CD8-positive, alpha-beta memory T cell (primary cell): ENCODE measurements around the gene TACR2. TPM values are rescaled to one million over a fixed set of nuclear protein-coding genes. Genes with fewer than 3 reads are reported as not detected.

Source experiments
- CTCF ChIA-PET: fragments of 350-600 bp; sonication (Branson Sonifier 250); formaldehyde crosslinking; loops from one replicate; lab custom pipeline; 2021; ENCODE audit warnings: antibody characterized with exemption; lab: Charles Lee
- POLR2A ChIA-PET: fragments of 350-600 bp; sonication (Branson Sonifier 250); formaldehyde crosslinking; loops from one replicate; lab custom pipeline; 2021; ENCODE audit warnings: antibody characterized with exemption; lab: Charles Lee
- DNase-seq, 5 donors: peaks; one replicate each; pipeline versions ENCODE4 v3.0.0 to v3.0.0-alpha.2; 2020 to 2022; ENCODE audit warnings: mixed read lengths in 1 of 5
- H3K27ac ChIP-seq: one replicate; pipeline ENCODE4 v1.7.0; 2013; ENCODE audit warnings: low read depth, mild to moderate bottlenecking, low read length, moderate library complexity
- H3K27me3 ChIP-seq: 2 replicates; pipeline ENCODE4 v1.7.0; 2013; ENCODE audit warnings: low read length, mild to moderate bottlenecking; ENCODE audit not compliant: insufficient read depth, poor library complexity, severe bottlenecking
- H3K36me3 ChIP-seq: 2 replicates; pipeline ENCODE4 v1.7.0; 2013; ENCODE audit warnings: mild to moderate bottlenecking, low read length, moderate library complexity; ENCODE audit not compliant: insufficient read depth
- H3K4me1 ChIP-seq: 2 replicates; pipeline ENCODE4 v1.7.0; 2013; ENCODE audit warnings: mild to moderate bottlenecking, low read length, moderate library complexity; ENCODE audit not compliant: insufficient read depth
- H3K4me3 ChIP-seq: 2 replicates; pipeline ENCODE4 v1.7.0; 2013; ENCODE audit warnings: mild to moderate bottlenecking, low read length
- H3K9me3 ChIP-seq: 2 replicates; pipeline ENCODE4 v1.7.0; 2013; ENCODE audit warnings: mild to moderate bottlenecking, low read length
- H3K27ac Mint-ChIP-seq, 8 donors: one replicate each; pipeline ENCODE4 v1.8.0; 2020 to 2021; ENCODE audit warnings: mixed read lengths in 8 of 8, mild to moderate bottlenecking in 6 of 8, inconsistent platforms in 3 of 8, moderate library complexity in 3 of 8
- H3K27me3 Mint-ChIP-seq, 2 donors: one replicate each; pipeline ENCODE4 v1.8.0; 2020 to 2021; ENCODE audit warnings: mixed read lengths in 2 of 2, mild to moderate bottlenecking in 1 of 2, moderate library complexity in 1 of 2
- H3K36me3 Mint-ChIP-seq, 3 donors: one replicate each; pipeline ENCODE4 v1.8.0; 2020 to 2021; ENCODE audit warnings: mixed read lengths in 3 of 3, inconsistent platforms in 1 of 3, mild to moderate bottlenecking in 1 of 3
- H3K4me1 Mint-ChIP-seq, 3 donors: one replicate each; pipeline ENCODE4 v1.8.0; 2020 to 2021; ENCODE audit warnings: mixed read lengths in 3 of 3, inconsistent platforms in 1 of 3, mild to moderate bottlenecking in 1 of 3
- H3K4me3 Mint-ChIP-seq, 7 donors: one replicate each; pipeline ENCODE4 v1.8.0; 2020 to 2021; ENCODE audit warnings: mixed read lengths in 7 of 7, mild to moderate bottlenecking in 6 of 7, moderate library complexity in 4 of 7, inconsistent platforms in 2 of 7
- H3K9me3 Mint-ChIP-seq, 5 donors: one replicate each; pipeline ENCODE4 v1.8.0; 2020 to 2022; ENCODE audit warnings: mixed read lengths in 5 of 5, mild to moderate bottlenecking in 3 of 5, moderate library complexity in 2 of 5, inconsistent platforms in 1 of 5
- polyA plus RNA-seq: library from polyadenylated mRNA; unstranded; fragments of 300-500 nt; fragmentation: Illumina TruSeq; gene quantifications from one replicate; pipeline ENCODE4 v1.2.3, GENCODE V29; 2021
- total RNA-seq, 2 experiments: library from RNA; stranded (reverse); gene quantifications; one replicate each; pipeline ENCODE4 v1.2.3, GENCODE V29; 2021

The TACR2 gene
- total and polyA plus RNA-seq, 3 experiments from 2014 or later: not detected

DNA sequence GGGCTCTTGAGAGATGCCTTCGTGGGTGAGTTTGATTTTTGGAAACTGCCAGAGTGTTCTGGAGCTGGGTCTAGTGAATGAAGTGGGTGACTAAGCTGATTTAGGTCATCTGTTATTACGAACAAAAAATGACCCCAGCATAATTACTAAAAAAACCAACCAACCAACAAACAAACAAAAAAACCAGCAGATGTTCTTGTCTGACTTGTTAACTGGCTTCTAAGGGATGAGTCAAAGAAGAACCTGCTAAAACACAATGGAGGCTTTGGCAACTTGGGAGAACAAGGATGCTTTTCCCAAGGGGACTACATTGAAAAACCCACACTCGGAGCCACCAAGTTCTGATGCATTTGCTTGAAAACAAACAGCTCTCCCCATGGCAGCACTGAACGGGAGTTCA, 11.5 kb downstream of the TACR2 start:
- Mint-ChIP-seq H3K4me1 (peaks cover 11 to 26% (median 19%) of the 10 kb centered on the region in 3 donors), H3K27ac (peak overlapping the region in 3 of 8 donors; percentile 42 to 86 (median 85)), H3K36me3 (peaks cover 0 to 41% (median 14%) of the 10 kb centered on the region in 3 donors), H3K9me3 (no peaks in the 10 kb centered on the region), H3K4me3 (no peak overlapping the region), H3K27me3 (peaks cover 0 to 3% of the 10 kb centered on the region in 2 donors)
- POLR2A ChIA-PET: interaction anchor here (0.6 kb wide), 1 partner anchor 178 kb away, joined by 3 read pairs; no protein-coding TSS in a partner anchor
- Histone ChIP-seq H3K9me3 (no peaks in the 10 kb centered on the region), H3K4me1 (peaks cover 15% of the 10 kb centered on the region), H3K27me3 (no peaks in the 10 kb centered on the region), H3K4me3 (no peak overlapping the region), H3K36me3 (peaks cover 14% of the 10 kb centered on the region), H3K27ac (no peak overlapping the region)
- DNase-seq: no peak
- CTCF ChIA-PET: interaction anchor here (1.1 to 1.3 kb wide), 2 partner anchors 12 to 111 kb away, joined by 3 to 4 read pairs; no protein-coding TSS in a partner anchor

DNA sequence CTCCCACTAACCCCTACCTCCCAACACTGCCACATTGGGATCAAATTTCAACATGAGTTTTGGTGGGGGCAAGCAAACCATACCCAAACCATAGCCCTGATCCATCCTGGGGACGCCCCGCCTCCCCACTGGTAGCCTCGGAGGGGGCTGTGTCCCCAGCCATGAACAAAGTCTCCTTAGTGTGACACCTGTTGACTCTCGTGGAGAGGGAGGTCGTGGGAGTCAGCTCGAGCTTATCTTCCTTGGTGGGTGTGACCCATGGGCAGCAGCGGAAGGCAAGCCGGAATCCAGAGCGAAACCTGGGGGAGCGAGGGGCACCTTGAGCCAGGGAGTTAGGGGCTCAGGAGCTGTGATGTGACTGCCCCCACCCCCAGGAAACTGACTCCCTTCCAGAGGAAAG, 11.9 kb downstream of the TACR2 start:
- no peak overlapping the region for H3K27ac ChIP-seq
- no peak for DNase-seq
- H3K9me3 ChIP-seq: no peaks in the 10 kb centered on the region
- no peak overlapping the region for H3K4me3 ChIP-seq
- Mint-ChIP-seq H3K36me3 (peaks cover 0 to 46% (median 15%) of the 10 kb centered on the region in 3 donors), H3K27me3 (peaks cover 0 to 3% of the 10 kb centered on the region in 2 donors), H3K27ac (peak overlapping the region in 1 of 8 donors; percentile 6), H3K4me1 (peaks cover 11 to 26% (median 19%) of the 10 kb centered on the region in 3 donors), H3K9me3 (no peaks in the 10 kb centered on the region), H3K4me3 (no peak overlapping the region)
- CTCF ChIA-PET: interaction anchor here (1.1 to 1.3 kb wide), 2 partner anchors 12 to 111 kb away, joined by 3 to 4 read pairs; no protein-coding TSS in a partner anchor
- H3K27me3 ChIP-seq: no peaks in the 10 kb centered on the region
- peaks cover 15% of the 10 kb centered on the region for H3K4me1 ChIP-seq
- POLR2A ChIA-PET: no interaction called here
- H3K36me3 ChIP-seq: peaks cover 18% of the 10 kb centered on the region

DNA sequence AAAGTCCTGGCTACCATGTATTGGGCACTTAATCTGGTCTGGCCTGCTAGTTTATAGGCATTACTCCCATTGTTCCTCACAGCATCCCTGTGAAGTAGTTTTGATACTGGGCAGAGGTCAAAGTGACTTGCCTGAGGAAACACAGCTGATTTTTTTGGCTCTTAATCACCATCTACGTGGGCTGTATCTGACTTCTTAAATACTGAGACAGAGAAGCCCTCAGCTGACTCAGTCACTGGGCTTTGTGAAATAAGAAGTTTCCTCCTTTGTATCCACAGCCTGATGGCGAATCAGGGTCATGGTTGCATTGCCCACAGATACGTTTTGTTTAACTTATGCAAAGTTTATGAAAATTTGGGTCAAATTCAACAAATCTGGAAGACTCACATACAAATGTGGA, 13.2 kb downstream of the TACR2 start:
- no peak for DNase-seq
- no peak overlapping the region for H3K27ac ChIP-seq
- no peak overlapping the region for H3K4me3 ChIP-seq
- Mint-ChIP-seq H3K27me3 (peaks cover 0 to 2% of the 10 kb centered on the region in 2 donors), H3K36me3 (peaks cover 0 to 58% (median 17%) of the 10 kb centered on the region in 3 donors), H3K27ac (peak overlapping the region in 1 of 8 donors; percentile 6), H3K9me3 (no peaks in the 10 kb centered on the region), H3K4me1 (peaks cover 8 to 16% (median 9%) of the 10 kb centered on the region in 3 donors), H3K4me3 (no peak overlapping the region)
- POLR2A ChIA-PET: no interaction called here
- H3K4me1 ChIP-seq: peaks cover 7% of the 10 kb centered on the region
- H3K27me3 ChIP-seq: no peaks in the 10 kb centered on the region
- H3K9me3 ChIP-seq: no peaks in the 10 kb centered on the region
- H3K36me3 ChIP-seq: peaks cover 27% of the 10 kb centered on the region
- CTCF ChIA-PET: interaction anchor here (0.6 to 1.4 kb wide), 3 partner anchors 13 to 235 kb away, joined by 3 to 7 read pairs (median 3); no protein-coding TSS in a partner anchor

DNA sequence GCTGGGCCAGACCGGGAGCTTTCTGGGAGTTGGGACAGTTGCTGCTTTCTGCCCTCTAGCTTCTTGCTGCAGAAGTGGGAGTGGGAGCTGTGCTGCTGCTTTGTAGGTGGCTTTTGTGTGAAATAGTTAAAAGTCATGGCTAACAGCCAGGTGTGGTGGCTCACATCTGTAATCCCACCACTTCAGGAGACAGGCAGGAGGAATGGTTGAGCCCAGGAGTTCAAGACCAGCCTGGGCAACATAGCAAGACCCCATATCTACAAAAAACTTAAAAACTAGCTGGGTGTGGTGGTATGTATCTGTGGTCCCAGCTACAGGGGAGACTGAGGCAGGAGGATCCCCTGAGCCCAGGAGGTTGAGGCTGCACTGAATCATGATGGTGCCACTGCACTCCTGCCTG, 13.7 kb downstream of the TACR2 start:
- Mint-ChIP-seq H3K4me1 (peaks cover 4 to 11% (median 4%) of the 10 kb centered on the region in 3 donors), H3K27me3 (no peaks in the 10 kb centered on the region), H3K9me3 (no peaks in the 10 kb centered on the region), H3K27ac (peak overlapping the region in 1 of 8 donors; percentile 6), H3K36me3 (peaks cover 0 to 63% (median 17%) of the 10 kb centered on the region in 3 donors), H3K4me3 (no peak overlapping the region)
- no peak for DNase-seq
- Histone ChIP-seq H3K27ac (no peak overlapping the region), H3K4me3 (no peak overlapping the region), H3K27me3 (no peaks in the 10 kb centered on the region), H3K36me3 (peaks cover 30% of the 10 kb centered on the region), H3K9me3 (no peaks in the 10 kb centered on the region), H3K4me1 (peaks cover 3% of the 10 kb centered on the region)
- POLR2A ChIA-PET: no interaction called here
- CTCF ChIA-PET: interaction anchor here (1.2 to 1.4 kb wide), 2 partner anchors 12 to 105 kb away, joined by 3 to 7 read pairs; no protein-coding TSS in a partner anchor

DNA sequence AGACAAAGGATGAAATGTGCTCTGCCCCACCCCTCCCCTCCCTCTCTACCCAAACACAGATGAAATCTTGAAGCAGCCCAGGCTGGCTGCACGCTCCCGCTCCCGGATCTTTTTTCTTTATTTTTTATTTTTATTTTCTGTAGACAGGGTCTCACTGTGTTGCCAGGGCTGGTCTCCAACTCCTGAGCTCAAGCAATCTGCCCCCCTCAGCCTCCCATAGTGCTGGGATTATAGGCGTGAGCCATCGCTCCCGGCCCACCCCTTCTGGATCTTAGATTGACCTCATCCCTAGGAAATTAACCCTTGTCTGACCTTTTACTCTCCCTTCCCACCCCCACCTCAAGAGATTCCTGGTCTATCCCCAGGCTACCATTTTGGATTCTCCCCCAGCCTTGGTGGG, 14.3 kb downstream of the TACR2 start:
- H3K9me3 ChIP-seq: no peaks in the 10 kb centered on the region
- H3K27me3 Mint-ChIP-seq: no peaks in the 10 kb centered on the region
- ChIA-PET POLR2A (no interaction called here), CTCF (interaction anchor here (1.2 kb wide), 1 partner anchor 12 kb away, joined by 3 read pairs; no protein-coding TSS in a partner anchor)
- peak overlapping the region in 2 of 8 donors; percentile 57 to 79 for H3K27ac Mint-ChIP-seq
- peaks cover 0 to 7% (median 3%) of the 10 kb centered on the region in 3 donors for H3K4me1 Mint-ChIP-seq
- no peaks in the 10 kb centered on the region for H3K27me3 ChIP-seq
- H3K9me3 Mint-ChIP-seq: no peaks in the 10 kb centered on the region
- no peak overlapping the region for H3K27ac ChIP-seq
- no peak overlapping the region for H3K4me3 Mint-ChIP-seq
- no peaks in the 10 kb centered on the region for H3K4me1 ChIP-seq
- H3K4me3 ChIP-seq: no peak overlapping the region
- H3K36me3 Mint-ChIP-seq: peaks cover 0 to 68% (median 17%) of the 10 kb centered on the region in 3 donors
- no peak for DNase-seq
- H3K36me3 ChIP-seq: peaks cover 37% of the 10 kb centered on the region

DNA sequence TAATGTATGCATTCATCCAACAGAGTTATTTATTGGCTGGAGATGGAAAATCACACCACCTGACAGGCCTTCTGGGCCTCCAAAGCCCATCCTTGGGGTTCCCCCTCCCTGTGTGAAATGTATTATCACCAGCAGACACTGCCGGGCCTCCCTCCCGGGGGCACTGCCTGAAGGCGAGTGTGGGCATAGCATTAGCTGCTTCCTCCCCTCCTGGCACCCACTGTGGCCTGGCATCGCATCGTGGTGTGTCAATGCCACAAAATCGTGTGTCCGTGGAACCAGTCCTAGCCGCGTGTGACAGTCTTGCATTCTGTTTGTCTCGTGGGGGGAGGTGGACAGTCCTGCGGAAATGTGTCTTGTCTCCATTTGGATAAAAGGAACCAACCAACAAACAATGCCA, 15.3 kb downstream of the TACR2 start:
- DNase-seq: no peak
- H3K4me1 Mint-ChIP-seq: peaks cover 0 to 4% (median 0%) of the 10 kb centered on the region in 3 donors
- peaks cover 0 to 74% (median 19%) of the 10 kb centered on the region in 3 donors for H3K36me3 Mint-ChIP-seq
- H3K36me3 ChIP-seq: peaks cover 42% of the 10 kb centered on the region
- peak overlapping the region in 1 of 8 donors; percentile 33 for H3K27ac Mint-ChIP-seq
- H3K9me3 Mint-ChIP-seq: no peaks in the 10 kb centered on the region
- H3K27me3 ChIP-seq: no peaks in the 10 kb centered on the region
- CTCF ChIA-PET: no interaction called here
- POLR2A ChIA-PET: no interaction called here
- no peaks in the 10 kb centered on the region for H3K27me3 Mint-ChIP-seq
- no peak overlapping the region for H3K4me3 Mint-ChIP-seq
- no peak overlapping the region for H3K4me3 ChIP-seq
- no peaks in the 10 kb centered on the region for H3K4me1 ChIP-seq
- H3K9me3 ChIP-seq: no peaks in the 10 kb centered on the region
- no peak overlapping the region for H3K27ac ChIP-seq

DNA sequence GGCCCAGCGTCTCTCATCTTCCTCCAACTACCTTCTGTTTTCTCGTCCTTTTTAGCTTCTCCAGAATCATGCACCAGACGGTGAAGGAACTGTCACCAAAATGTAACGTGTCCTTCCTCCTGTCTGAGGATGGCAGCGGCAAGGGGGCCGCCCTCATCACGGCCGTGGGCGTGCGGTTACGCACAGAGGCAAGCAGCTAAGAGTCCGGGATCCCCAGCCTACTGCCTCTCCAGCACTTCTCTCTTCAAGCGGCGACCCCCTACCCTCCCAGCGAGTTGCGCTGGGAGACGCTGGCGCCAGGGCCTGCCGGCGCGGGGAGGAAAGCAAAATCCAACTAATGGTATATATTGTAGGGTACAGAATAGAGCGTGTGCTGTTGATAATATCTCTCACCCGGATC, 15.8 kb downstream of the TACR2 start:
- no peak overlapping the region for H3K4me3 Mint-ChIP-seq
- H3K27me3 Mint-ChIP-seq: no peaks in the 10 kb centered on the region
- Histone ChIP-seq H3K4me3 (no peak overlapping the region), H3K27ac (no peak overlapping the region), H3K4me1 (no peaks in the 10 kb centered on the region), H3K36me3 (peaks cover 43% of the 10 kb centered on the region), H3K27me3 (no peaks in the 10 kb centered on the region), H3K9me3 (no peaks in the 10 kb centered on the region)
- DNase-seq: no peak
- H3K27ac Mint-ChIP-seq: no peak overlapping the region
- H3K9me3 Mint-ChIP-seq: no peaks in the 10 kb centered on the region
- ChIA-PET CTCF (interaction anchor here (1.0 kb wide), 1 partner anchor 8 kb away, joined by 3 read pairs; no protein-coding TSS in a partner anchor), POLR2A (no interaction called here)
- peaks cover 0 to 2% (median 0%) of the 10 kb centered on the region in 3 donors for H3K4me1 Mint-ChIP-seq
- H3K36me3 Mint-ChIP-seq: peaks cover 0 to 77% (median 19%) of the 10 kb centered on the region in 3 donors

DNA sequence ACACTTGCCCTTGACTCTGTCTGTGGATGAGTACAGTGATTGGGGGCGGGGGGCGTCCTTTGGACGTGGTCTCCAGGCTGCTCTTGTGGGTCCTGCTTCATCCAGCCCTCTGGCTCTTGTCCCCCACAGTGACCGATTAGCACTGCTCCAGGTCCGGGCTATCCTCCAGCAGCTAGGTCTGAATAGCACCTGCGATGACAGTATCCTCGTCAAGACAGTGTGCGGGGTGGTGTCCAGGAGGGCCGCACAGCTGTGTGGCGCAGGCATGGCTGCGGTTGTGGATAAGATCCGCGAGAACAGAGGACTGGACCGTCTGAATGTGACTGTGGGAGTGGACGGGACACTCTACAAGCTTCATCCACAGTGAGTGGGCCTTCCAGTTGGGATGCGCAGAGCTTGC, 18.3 kb downstream of the TACR2 start:
- no peaks in the 10 kb centered on the region for H3K27me3 ChIP-seq
- DNase-seq: no peak
- H3K4me3 ChIP-seq: no peak overlapping the region
- H3K9me3 ChIP-seq: no peaks in the 10 kb centered on the region
- Mint-ChIP-seq H3K27me3 (no peaks in the 10 kb centered on the region), H3K4me3 (no peak overlapping the region), H3K27ac (peak overlapping the region in 1 of 8 donors; percentile 62), H3K4me1 (no peaks in the 10 kb centered on the region), H3K36me3 (peaks cover 5 to 84% (median 20%) of the 10 kb centered on the region in 3 donors), H3K9me3 (no peaks in the 10 kb centered on the region)
- ChIA-PET CTCF (interaction anchor here (3.1 kb wide), 1 partner anchor 9 kb away, joined by 18 read pairs; no protein-coding TSS in a partner anchor), POLR2A (interaction anchor here (0.5 to 1.0 kb wide), 2 partner anchors 10 to 325 kb away, joined by 3 read pairs; no protein-coding TSS in a partner anchor)
- H3K27ac ChIP-seq: no peak overlapping the region
- H3K4me1 ChIP-seq: no peaks in the 10 kb centered on the region
- H3K36me3 ChIP-seq: peaks cover 62% of the 10 kb centered on the region
